HG03442 (cell line): ENCODE results near the gene NUDT1.
A peak's percentile ranks its signal among the peaks of the same experiment; 100 is the strongest.

Experiments used
- ATAC-seq: cut with Tn5 transposase; IDR thresholded peaks from one replicate; pipeline ENCODE4 v1.9.1; 2021; ENCODE audit warnings: mild to moderate bottlenecking, moderate library complexity; ENCODE audit not compliant: unreplicated experiment

NUDT1 gene

GRCh38 chr7:2295936-2296620 is 54.1 kb downstream of the NUDT1 start:
- ATAC-seq = no peak

- ATAC-seq = no peak
Measured at GRCh38 chr7:2296832-2297231, 54.8 kb downstream of the NUDT1 start.

DNA sequence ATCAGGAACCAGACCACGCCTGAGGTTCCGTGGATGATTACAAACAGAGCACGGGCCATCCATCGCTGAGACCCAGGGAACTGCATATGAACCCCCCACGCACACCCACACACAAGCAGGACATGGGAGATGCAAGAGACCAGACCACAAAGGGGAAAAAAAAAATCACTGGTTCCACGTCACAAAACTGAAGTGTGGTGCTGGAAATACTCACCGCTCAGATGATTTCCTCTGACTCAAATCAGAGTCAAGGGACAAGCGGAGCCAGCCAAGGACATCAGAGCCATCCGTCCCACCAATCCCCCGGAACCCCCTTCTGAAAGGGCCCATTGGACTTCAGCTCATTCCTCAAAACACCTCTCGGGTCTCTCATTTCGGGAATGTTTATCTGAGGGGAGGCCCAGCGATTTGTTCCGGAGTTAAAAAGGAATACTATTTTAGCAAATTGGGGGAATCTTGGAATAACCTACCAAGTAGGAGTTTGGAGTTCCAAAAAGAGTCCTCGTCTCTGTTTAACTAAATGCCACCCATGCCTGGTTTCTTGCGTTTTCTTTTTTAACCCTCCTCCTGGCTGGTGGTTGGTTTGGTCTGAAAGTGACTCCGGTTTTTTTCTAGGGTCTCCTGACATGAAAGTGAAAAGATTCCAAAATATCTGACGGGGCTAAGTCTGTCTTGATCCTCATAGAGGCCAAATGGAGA is 57.3 kb downstream of the NUDT1 start:
- peak; percentile 60 for ATAC-seq

DNA sequence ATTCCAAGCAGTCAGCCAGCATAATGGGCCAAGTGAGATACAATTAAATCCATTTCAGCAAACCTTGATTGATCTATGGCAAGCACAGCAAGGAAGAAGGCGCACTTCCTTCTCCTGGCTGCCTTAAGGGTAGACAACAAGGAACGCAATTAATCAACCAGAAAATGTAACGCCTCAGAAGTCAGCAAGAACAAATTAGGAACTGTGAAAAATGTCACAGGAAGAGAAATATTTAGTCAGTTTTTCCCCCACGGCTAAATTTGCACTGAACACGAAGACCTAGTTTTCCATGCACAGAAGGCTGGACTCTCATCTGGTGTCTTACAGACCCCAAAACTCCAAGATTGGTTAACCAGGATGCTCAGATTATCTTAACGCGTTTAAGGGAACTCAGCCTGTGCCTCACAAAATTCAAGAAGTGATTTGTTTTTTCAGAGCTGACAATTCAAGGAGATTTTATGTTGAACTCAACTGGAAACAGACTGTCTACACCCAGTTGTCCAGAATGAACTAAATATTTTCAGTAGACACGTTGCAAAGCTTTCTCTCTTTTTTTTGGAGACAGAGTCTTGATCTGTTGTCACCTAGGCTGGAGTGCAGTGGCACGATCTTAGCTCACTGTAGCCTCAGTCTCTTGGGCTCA is 58.0 kb downstream of the NUDT1 start:
- ATAC-seq = no peak
